DND-41 (cell line): ENCODE results near the gene BTK.

ENCODE experiments used
- CTCF ChIP-seq: IDR thresholded peaks from 2 replicates; pipeline ENCODE4 v1.5.1; 2012; ENCODE audit warnings: borderline replicate concordance, low read length, moderate library complexity, mild to moderate bottlenecking; ENCODE audit not compliant: poor library complexity, severe bottlenecking; ENCODE audit errors: extremely low read depth
- EZH2 ChIP-seq: IDR thresholded peaks from 3 replicates; pipeline ENCODE4 v1.6.1; 2012; ENCODE audit warnings: borderline replicate concordance, low read depth, mild to moderate bottlenecking, moderate library complexity, low read length, inconsistent platforms; ENCODE audit not compliant: severe bottlenecking

DNA sequence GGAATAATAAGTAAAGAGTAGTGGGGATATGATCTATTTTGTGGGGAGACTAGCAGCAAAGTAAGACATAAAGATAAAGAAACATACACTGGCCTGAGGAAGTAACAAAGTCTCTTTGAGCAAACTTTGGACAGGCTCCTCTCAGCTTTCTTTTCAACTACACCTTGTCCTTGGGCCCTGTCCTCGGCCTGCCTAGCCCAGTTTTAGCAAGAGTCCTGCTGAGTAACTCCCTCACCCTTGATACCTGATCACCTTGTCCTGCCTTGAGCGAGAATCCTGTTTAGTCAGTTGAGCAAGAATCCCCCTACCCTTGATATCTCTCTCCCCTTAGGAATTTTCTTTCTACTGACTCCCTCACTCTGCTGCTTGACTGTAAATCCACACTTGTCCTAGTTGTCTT is 33.5 kb upstream of the BTK start:
- TF ChIP-seq CTCF (no peak), EZH2 (no peak)
